GM12872 (cell line): Measurements from ENCODE around the gene WRNIP1.
A peak's percentile ranks its signal among the peaks of the same experiment; 100 is the strongest.

Experiments used
- TF ChIP-seq, protein P1 (sequence below): IDR thresholded peaks from 3 replicates; pipeline ENCODE4 v1.5.1; 2011; ENCODE audit warnings: low read depth, mild to moderate bottlenecking, low read length, moderate library complexity; ENCODE audit not compliant: insufficient read depth

WRNIP1 gene

GRCh38 chr6:2734488-2735166 lies 30.6 kb upstream of the WRNIP1 start:
- TF ChIP-seq, protein P1, sequence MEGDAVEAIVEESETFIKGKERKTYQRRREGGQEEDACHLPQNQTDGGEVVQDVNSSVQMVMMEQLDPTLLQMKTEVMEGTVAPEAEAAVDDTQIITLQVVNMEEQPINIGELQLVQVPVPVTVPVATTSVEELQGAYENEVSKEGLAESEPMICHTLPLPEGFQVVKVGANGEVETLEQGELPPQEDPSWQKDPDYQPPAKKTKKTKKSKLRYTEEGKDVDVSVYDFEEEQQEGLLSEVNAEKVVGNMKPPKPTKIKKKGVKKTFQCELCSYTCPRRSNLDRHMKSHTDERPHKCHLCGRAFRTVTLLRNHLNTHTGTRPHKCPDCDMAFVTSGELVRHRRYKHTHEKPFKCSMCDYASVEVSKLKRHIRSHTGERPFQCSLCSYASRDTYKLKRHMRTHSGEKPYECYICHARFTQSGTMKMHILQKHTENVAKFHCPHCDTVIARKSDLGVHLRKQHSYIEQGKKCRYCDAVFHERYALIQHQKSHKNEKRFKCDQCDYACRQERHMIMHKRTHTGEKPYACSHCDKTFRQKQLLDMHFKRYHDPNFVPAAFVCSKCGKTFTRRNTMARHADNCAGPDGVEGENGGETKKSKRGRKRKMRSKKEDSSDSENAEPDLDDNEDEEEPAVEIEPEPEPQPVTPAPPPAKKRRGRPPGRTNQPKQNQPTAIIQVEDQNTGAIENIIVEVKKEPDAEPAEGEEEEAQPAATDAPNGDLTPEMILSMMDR: no peak

DNA sequence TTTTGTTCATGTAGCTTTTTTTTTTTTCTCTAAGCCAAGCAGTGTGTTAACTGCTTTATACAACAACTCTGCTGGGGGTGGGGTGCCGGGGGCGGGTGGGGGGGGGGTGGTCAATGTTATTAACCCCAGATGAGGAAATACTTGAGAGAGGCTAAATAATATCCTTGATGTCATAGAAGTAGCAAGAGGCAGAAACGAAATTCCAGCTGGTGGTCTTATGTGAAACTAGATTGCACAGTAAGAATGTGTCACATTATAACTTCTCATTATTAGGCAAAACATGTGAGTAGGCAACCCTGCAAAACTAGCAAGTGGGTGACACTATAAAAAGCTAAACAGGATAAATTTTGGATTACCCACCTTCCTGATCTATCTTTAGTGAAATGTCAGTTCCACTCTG lies 27.3 kb upstream of the WRNIP1 start:
- TF ChIP-seq, protein P1: no peak

GRCh38 chr6:2738373-2738979 lies 26.7 kb upstream of the WRNIP1 start:
- TF ChIP-seq, protein P1: peak; percentile 75

DNA sequence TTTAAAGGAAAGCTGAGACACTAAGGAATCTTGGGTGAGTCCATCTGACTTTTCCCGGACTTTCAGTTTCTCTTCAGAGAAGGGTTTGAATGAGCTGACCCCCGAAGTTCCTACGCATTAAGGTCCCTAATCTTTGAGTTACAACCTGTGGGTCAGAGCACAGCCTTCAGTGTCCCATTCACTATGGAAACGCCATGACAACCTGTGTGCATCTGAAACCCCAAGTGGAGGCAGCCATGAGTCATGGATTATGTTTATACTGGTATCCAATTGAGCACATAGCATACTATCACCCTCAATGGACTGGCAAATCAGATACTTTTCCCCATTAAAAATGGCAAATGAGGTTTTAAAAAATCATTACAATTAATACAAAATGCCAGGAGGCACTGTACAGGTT lies 25.9 kb upstream of the WRNIP1 start:
- TF ChIP-seq, protein P1: no peak

DNA sequence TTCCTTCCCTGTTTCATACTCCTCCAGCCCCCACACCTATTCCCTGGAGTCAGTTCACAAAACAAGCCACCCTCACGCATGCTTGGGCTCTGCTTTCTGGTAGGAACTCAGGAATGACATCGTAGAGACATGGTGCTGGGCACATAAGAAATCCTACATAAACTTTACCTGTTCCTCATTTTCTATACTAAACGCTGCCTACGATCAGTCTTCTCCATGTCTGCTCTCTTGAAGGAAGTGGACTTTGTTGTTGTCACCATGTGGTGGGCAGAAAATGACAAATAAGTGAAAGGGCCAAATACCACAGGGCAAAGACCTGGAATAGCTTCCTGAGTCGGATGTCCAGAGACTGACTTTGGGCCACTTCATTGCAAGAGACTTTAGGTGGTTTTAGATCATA lies 24.6 kb upstream of the WRNIP1 start:
- TF ChIP-seq, protein P1: no peak

GRCh38 chr6:2741756-2742155 lies 23.4 kb upstream of the WRNIP1 start:
- TF ChIP-seq, protein P1: no peak

- TF ChIP-seq, protein P1: no peak
Measured at GRCh38 chr6:2743280-2744208, 21.6 kb upstream of the WRNIP1 start.
